GM18498 (cell line): ENCODE measurements around the gene WWOX.

Experiments used
- ATAC-seq: cut with Tn5 transposase; IDR thresholded peaks from one replicate; pipeline ENCODE4 v1.9.1; 2021; ENCODE audit warnings: mild to moderate bottlenecking, moderate library complexity; ENCODE audit not compliant: unreplicated experiment

WWOX gene

DNA sequence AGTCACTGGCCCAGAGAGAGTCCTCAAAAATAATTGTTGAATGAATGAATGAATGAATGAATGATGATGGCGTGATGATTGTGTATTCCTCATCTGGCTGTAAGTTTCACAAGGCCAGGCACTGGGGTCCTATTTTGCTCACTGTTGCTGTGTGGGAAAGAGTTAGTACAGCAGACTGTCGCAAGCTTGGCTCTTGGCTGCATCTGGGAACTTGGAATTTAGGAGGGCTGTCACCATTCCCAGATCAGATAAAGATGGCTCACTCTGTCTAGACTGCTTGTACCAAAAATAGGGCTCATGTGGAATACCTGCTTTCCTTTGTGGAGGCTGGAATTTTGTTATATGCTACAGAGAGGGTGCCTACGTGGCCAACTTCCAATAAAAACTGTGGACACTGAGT, 530.6 kb downstream of the WWOX start:
- ATAC-seq: no peak

DNA sequence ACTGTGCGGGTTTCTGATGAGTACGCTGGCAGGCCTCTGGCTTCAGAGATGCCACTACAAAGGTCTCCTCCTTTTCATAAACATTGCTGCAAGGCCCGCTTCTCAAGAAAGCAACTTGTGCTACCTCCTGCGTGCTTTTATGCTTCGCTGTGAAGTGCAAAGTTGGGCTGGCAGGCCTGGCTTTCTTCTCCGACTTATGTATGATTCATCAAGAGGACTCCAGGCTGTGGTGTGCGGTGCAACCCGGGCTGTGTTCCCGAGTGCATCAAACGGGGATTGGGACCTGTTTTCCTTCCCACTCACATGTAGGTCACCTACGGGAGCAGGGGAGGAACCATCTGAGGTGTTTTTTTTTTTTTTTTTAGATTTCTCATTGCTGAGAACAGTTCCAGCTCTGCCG, 534.1 kb downstream of the WWOX start:
- no peak for ATAC-seq

DNA sequence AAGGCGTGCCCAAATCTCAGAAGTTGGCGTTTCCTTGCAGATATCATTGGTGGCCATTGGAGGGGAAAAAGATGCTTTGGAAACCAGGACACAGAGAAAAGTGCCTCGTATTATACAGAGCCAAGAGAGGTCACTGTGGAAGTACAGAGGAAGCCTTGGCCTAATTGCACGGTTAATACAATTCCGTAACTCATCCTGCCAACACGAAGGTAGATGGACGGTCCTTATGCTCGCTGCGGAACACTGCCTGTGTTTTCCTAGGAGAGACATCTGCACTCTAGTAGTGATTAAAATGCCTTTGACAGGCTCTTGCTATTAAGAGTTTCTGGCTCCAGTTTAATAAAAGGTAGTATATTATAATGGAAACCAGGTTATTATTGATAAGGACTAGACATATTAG, 536.4 kb downstream of the WWOX start:
- no peak for ATAC-seq

DNA sequence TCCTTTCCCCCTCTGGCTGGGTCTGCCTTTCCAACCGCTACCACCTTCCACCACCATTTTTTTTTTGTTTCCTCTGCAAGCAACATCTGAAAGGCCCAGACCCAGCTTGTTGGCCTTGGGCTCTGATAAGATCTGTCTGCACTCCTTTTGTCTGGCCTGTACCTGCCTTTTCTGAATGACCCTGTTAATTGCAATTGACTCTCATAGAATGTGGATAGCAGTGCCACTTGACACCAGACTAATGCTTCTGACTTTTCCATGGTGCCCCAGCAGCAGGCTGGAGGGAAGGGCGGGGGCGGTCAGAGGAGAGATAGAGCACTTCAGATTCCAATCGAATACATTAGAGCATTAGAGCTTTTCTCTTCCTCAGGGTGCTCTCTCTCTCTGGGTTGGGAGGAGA, 538.9 kb downstream of the WWOX start:
- no peak for ATAC-seq

- peak; percentile 86 for ATAC-seq
These were observed 540.3 kb downstream of the WWOX start for GRCh38 chr16:78639775-78640174.

DNA sequence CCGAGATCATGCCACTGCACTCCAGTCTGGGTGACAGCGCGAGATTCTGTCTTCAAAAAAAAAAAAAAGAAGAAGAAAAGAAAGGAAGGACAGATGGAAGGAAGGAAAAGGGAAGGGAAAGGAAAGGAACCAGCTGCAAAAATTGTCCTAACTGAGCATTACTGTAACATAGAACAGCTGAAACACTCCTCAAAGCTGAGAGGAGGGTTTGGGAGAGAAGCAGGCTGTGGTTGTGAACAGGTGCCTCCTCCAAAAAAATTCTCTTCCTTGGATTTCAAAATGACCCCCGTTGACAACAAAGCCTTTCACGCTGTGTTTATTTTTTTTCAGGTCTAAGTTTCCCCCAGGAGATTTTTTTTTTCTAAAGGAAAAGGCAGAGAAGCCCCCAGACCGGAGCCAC, 541.4 kb downstream of the WWOX start:
- ATAC-seq: no peak

- ATAC-seq: no peak
These were observed 542.0 kb downstream of the WWOX start for GRCh38 chr16:78641433-78641832.

- no peak for ATAC-seq
These were observed 543.3 kb downstream of the WWOX start for GRCh38 chr16:78642621-78643285.

DNA sequence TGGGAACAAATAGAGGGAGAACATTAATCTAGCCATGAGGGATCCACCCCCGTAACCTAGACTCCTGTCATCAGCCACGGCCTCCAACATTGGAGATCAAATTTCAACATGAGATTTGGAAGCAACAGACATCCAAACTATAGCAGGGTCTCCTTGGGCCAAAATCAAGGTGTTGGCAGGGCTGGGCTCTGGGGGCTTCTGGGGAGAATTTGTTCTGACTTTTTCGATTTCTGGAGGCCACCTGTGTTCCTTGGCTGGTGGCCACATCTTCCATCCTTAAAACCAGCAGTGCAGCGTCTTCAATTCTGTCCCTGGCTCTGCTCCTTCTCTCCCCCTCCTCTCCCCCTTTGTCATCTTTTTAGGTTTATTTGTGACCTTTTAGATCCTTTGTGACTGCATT, 546.2 kb downstream of the WWOX start:
- no peak for ATAC-seq

- no peak for ATAC-seq
These were observed 547.6 kb downstream of the WWOX start for GRCh38 chr16:78647019-78647418.

DNA sequence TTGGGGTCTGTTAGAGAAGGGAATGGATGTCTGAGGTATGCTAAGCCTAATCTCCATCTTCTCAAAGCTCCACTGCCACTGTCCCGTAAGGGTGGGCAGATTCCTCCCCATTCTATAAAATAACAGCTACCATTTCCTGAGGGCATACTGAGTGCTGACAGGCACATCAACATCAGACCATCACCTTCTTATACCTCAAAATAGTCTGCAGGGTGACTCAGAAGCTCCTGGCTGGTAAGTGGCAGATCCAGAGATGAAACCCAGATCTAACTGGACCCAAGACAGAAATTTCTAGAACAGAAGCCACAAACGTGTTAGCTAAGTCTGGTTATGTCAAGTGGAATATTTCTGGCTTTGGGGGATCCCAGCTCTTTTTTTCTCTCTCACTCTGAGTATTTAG, 548.0 kb downstream of the WWOX start:
- no peak for ATAC-seq

DNA sequence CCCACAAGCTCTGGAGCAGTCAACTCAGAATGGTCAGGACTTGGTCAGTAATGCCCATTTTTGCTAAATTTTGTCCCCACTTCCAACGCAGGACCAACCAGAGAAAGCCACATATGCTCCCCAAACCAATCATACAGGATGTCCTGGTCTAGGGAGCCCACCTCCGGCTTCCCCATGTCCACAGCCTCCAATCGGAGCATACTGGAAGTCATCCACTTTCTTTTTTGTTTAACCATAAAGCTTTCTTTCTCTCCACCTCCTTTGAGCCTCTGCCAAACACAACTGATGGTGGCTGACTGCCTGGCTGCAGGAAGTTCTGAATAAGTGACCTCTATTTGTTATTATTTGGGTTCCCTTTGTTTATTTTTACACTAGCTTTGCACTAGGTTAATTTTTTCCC, 549.1 kb downstream of the WWOX start:
- no peak for ATAC-seq

DNA sequence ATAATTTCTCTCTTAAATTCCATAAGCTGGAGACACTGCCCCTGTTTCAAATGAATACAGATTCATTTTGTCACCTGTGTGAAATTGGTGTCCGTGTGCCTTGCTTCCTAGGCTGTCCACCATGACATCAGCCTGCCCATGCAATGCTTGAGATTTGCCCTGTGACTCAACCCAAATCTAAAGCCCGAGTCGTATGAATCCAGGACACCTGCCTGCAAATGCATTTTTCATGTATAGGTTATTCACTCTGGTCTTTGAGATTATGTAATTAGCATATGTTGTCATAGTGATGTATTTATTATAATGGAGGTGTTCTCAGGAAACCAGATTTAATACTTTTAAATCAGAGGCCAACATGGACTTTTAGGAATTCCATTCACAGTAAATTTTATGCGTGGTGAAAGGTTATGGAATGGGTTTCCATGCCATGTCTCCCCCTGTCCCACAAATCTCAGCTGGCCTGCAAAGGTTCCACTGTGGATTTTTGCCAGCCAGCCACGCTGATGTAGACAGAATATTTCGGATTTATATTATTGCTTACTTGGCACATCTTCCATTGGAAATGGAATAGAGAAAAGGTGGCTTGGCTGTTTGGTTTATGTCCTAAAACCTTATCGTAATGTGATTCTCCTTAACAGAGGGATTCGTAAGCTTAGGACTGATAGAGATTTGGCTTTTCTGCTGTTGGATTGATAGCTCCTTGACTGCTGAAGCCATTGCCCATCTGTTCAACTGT, 551.1 kb downstream of the WWOX start:
- no peak for ATAC-seq

- ATAC-seq: no peak
These were observed 555.5 kb downstream of the WWOX start for GRCh38 chr16:78654929-78655328.

DNA sequence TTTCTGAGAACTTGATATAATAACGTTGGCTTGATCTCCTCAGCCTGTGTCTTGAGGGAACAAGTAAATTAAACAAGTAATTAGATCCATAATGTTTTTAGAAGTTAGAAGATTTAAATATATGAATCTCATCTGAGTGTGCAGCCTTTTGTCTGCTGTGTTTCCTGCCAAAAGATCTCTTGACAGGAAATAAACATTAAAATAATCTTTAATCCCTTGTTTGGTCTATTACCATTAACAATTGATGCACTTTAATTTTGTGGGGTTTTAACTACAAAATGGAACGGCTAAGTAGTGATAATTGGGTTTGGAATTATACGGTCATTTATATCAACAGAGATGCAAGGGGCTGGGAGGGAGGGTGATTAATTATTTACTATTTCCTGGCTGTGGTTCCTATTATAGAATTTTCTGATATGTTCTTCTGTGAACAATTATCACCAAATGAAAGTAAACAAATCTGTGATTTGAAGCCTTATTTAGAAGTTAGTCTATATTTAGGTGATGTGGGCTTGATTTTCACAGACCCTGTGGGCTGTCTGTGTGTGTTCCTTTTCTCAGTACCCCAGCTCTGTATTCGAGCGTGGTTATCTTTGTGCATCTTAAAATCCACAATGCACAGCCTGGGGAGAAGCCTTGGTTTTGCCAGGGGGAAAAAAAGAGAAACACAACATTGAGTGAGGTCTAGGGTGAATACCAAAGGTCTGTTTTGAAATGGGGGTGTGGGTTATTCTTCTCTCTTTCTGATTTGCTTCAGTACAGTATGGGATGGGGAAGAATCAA, 556.1 kb downstream of the WWOX start:
- no peak for ATAC-seq

GRCh38 chr16:78656887-78657286, 557.4 kb downstream of the WWOX start:
- ATAC-seq: no peak

GRCh38 chr16:78659216-78659615, 559.8 kb downstream of the WWOX start:
- ATAC-seq: no peak

DNA sequence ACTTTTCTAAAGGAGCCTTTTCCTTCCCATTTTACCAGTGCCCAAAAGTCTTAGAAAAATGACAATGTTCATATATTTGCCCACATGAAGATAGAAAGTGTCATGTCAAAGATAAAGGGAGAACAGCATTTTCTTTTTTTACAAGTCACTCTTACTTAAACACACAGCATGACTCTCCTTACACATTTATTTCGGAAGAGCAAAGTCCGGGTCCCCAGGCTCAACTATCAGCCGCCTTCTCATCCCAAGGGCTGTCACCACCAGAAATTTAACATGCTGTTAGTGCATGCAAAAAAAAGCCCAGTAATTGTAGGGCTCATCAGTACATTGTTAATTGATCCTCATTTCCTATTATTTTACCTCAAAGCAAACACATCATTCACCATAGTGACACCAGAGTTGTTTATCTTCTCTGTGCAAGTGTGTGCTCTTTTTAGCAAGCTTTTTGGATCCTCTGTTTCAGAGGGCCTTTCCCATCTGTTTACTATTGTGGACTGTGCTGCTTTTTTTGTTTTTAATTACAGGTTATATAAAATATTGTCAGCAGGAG, 560.3 kb downstream of the WWOX start:
- no peak for ATAC-seq

- ATAC-seq: no peak
These were observed 561.3 kb downstream of the WWOX start for GRCh38 chr16:78660795-78661194.

- ATAC-seq: no peak
These were observed 564.2 kb downstream of the WWOX start for GRCh38 chr16:78663690-78664089.
